Suppressor macrophage treated with lipopolysaccharide for 4 hours (primary cell): ENCODE data around the gene SPN.
"Not testable (repeated sequence)": the region's sequence is repeated elsewhere in the genome, so short reads cannot be mapped to it uniquely, and the experiment has no call there.

Experiments
- DNase-seq: peaks from one replicate; pipeline ENCODE4 v3.0.0-alpha.2; 2020

The SPN gene, protein sequence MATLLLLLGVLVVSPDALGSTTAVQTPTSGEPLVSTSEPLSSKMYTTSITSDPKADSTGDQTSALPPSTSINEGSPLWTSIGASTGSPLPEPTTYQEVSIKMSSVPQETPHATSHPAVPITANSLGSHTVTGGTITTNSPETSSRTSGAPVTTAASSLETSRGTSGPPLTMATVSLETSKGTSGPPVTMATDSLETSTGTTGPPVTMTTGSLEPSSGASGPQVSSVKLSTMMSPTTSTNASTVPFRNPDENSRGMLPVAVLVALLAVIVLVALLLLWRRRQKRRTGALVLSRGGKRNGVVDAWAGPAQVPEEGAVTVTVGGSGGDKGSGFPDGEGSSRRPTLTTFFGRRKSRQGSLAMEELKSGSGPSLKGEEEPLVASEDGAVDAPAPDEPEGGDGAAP

DNA sequence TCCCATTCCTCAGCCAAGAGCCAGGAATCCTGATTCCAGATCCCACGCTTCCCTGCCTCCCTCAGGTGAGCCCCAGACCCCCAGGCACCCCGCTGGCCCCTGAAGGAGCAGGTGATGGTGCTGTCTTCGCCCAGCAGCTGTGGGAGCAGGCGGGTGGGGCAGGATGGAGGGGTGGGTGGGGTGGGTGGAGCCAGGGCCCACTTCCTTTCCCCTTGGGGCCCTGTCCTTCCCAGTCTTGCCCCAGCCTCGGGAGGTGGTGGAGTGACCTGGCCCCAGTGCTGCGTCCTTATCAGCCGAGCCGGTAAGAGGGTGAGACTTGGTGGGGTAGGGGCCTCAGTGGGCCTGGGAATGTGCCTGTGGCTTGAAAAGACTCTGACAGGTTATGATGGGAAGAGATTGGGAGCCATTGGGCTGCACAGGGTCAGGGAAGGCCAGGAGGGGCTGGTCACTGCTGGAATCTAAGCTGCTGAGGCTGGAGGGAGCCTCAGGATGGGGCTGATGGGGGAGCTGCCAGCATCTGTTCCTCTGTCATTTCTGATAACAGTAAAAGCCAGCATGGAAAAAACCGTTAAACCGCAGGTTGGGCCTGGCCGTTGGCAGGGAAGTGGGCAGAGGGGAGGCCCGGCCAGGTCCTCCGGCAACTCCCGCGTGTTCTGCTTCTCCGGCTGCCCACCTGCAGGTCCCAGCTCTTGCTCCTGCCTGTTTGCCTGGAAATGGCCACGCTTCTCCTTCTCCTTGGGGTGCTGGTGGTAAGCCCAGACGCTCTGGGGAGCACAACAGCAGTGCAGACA lies at the start of gene SPN:
Gene SPN, plus strand, starts transcription at position 232 of the 791 bp plus-strand sequence. Its CDS starts 482 bp downstream, at position 714.
- no peak for DNase-seq

DNA sequence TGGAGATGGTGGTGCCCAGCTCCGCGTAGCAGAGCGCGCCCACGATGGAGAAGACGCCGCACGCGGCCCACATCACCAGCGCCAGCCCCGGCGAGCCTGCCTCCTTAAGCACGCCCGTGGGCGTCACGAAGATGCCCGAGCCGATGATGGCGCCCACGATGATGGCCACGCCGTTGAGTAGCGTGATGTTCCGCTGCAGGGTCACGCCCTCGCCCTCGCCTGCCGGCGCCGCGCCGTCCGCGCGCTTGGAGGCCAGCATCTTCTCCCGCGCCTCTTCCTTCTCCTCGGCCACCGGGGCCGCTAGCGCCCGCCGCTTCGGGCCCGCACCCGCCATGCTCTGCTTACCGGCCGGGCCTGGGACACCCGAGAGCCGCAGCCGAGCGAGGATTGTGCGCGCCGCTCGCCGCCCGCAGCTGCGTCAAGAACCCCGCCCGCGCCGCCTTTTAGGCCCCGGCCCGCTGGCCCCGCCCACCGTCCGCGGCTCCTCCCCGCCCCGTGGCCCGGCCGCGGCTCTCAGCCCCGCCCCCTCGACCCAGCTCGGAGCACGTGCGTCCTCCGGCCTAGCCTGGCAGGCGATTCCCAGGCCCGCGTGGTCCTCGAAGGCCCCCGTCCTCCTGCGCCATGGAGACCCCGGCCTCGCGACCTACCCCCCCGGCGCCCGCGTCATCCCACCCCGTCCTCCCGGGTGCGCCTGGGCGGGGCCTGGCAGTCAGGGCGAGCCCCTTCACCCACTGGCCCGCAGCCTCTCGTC lies 49.6 kb upstream of the SPN start:
- peak; percentile 89 for DNase-seq

DNA sequence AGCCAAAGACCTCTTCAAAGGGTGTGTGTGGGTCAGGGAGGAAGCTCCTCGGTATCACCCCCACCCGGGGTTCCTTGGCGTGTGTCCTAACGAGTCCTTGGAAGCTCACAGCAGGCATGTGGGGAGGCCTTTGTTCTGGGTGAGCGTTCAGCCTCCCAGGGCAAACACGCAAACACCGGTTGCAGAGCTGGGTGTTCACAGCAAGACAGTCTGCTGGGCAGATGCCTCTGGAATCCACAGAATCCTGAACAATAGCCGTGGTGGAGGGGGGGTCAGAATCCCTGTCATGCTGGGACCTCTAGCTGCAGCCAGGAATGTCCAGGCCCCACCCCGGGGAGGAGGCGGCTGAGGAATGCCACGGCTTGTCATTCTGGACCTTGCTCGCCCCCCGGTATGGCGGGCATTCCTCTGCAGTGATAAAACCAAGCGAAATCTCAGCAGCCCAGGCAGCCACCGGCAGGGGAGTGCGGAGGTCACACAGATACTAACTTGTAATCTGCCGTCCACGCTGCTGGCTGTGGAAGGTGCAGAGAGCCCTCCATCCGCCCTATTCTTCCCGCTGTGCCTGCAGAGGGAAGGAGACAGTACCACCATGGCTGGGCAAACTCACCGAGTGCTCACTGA lies 48.2 kb upstream of the SPN start:
- not testable (repeated sequence) for DNase-seq

DNA sequence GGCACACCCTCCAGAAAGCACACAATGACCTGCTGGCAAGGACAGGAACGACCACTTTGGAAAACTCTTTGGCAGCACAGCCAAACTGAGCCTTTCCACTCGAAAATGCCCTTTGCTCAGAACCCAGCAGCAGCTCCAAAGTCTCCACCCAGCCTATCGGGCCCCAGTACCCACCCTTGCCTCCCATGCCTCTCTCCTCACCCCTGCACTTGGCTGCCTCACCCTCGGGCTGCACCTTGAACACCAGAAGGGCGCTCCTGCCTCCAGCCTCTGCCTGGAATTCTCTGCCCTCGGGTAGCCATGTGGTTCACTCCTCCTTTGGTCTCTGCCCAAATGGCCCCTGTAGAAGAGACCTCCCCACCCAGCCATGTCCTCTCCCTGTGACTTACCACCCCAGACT lies 46.9 kb upstream of the SPN start:
- DNase-seq: not testable (repeated sequence)

DNA sequence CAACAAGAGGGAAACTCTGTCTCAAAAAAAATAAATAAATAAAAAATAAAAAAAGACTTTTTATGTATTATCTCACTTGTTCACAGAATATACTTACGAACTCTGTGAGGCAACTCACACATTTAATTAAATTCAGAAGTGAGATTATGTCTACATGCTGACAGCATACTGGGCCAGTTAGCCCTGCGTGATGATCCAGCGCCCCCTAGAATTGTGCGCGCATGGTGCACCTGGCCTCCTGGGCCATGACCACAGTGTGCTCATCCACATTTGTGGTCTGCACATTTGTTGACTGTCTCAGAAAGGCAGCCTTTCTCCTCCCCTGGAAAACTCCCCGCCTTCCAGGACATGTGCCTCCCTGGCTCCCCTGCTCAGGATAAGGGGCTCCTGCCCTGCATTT lies 42.5 kb upstream of the SPN start:
- DNase-seq: not testable (repeated sequence)

DNA sequence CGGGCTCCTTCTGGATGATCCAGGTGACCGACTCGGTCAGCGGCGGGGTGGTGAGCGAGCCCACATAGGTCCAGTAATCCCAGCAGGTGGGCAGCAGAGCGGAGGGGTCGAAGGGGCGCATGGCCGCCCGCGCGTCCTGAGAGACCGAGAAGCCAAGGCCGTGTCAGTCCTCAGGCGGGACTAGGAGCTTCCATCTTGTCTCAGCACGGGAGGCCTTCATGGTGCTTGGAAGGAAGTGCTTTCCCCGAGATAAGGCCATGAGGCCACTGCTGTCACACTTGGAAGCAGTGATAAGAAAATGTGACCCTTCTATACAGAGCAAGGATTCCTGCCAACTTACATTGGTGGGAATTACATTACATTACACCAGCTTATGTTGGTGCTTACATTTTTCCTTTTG lies 40.3 kb upstream of the SPN start:
- DNase-seq: not testable (repeated sequence)

DNA sequence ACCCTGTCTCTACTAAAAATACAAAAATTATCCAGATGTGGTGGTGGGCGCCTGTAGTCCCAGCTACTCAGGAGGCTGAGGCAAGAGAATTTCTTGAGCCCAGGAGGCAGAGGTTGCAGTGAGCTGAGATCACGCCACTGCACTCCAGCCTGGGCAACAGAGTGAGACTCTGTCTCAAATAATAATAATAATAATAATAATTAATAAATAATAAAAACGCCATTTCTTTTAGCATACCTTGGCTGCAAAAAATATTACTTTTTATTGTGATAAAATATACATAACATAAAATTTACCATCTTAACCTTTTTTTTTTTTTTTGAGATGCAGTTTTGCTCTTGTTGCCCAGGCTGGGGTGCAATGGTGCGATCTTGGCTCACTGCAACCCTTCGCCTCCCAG lies 39.8 kb upstream of the SPN start:
- not testable (repeated sequence) for DNase-seq

DNA sequence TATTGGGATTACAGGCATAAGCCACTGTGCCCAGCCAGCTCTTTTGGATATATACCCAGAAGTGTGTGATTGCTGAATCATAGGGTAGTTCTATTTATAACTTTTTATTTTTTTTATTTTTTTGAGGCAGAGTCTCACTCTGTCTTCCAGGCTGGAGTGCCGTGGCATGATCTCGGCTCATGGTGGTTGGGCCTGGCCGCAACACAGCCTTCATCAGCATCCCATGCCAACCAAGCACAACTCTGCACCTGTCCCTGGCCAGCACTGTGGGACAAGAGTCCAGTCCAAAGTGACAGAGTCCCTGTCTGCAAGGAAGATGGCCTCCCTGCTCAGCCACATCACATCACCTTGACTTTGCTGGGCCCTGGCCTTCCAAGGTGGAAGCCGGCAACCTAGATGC lies 37.9 kb upstream of the SPN start:
- DNase-seq: not testable (repeated sequence)

DNA sequence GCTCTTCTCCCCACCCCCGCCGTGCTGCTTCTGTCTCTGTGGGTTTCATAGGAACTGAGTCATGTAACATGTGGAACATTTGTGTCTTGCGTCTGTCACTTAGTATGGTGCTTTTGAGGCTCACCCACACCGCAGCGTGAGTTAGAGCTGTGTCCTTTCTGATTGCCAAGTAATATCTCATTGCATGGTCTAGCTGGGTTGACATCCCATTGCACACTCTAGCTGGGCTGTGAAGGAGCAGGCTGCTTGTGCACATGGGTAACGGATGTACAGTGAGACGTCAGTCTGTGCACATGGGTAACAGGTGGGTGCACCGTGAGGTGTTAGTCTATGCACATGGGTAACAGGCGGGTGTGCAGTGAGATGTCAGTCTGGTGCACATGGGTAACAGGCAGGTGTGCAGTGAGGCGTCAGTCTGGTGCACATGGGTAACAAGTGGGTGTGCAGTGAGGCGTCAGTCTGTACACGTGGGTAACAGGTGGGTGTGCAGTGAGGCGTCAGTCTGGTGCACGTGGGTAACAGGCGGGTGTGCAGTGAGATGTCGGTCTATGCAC lies 36.2 kb upstream of the SPN start:
- DNase-seq: peak; percentile 55

DNA sequence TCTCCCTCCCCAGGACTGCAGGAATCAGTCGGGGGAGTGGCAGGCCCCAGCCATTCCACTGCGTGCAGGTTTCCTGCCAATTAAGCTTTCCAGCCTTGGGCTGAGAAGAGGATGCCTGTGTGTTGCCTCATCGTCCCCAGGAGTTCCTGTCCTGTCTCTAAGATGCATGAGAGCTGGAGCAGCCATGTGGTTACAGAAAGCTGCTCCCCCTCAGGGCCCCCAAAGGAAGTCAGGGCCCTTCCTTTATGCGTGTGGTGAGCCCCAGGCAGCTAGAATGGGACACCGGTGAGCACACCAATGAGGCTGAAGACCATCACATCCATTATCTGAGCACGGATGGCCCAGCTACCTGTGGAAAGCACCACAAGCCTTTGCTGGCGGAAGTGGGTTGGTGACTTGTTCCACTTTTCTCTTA lies 35.4 kb upstream of the SPN start:
- DNase-seq: not testable (repeated sequence)

DNA sequence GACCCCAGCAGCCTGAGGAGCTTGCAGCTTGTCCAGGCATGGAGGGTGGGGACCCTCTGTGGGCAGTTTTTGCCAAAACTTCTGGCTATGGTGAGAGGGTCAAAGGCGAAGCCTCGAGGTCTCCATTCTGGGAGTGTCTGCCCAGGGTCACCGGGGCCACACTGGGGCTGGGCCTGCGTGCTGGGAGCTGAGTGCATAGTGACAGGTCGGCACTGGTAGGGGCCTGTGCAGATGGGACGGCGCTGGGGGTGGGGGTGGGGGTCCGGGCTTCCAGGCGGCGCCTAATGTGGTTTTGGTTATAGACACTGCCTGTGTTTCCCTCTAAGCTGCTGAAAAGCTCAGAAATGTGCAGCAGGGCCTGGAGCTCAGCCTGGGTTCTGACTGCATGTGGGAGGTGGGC lies 34.3 kb upstream of the SPN start:
- DNase-seq: not testable (repeated sequence)

DNA sequence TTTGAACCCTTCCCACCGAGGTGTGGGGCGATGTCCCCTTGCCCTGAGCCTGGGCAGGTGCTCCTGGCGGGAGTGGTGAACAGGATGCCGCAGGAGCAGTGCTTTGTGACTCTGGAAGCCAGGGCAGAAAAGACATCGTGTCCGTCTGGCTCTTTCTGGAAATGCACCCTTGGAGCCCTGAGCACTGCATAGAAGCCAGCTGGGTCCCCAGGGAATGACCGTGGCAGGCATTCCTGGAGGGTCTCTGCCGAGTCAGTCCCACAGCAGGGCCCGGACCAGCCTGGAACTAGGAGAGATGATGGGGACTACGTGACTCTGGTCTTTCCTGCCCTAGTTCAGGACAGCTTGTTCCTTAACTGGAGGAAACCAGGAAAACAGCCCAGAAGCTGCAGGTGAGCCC lies 33.7 kb upstream of the SPN start:
- not testable (repeated sequence) for DNase-seq

DNA sequence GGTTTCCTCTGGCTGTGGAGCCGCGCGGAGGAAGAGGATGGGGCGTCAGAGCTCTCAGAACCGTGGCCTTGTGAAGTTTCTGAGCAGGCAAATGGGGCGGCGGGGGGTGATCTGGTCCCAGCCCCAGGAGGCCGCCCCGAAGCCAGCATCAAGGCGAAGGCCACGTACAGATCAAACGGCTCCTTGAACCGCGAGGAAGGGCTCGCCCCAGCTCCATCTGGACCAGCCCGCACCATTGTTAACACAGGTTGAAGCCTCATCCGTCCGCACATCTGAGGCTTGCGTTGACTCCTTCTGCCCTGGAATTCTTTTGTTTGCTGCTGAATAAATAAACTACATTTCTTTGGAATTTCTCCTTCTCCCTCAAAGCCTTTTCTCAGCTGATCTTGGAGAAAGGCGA lies 31.4 kb upstream of the SPN start:
- DNase-seq: not testable (repeated sequence)

DNA sequence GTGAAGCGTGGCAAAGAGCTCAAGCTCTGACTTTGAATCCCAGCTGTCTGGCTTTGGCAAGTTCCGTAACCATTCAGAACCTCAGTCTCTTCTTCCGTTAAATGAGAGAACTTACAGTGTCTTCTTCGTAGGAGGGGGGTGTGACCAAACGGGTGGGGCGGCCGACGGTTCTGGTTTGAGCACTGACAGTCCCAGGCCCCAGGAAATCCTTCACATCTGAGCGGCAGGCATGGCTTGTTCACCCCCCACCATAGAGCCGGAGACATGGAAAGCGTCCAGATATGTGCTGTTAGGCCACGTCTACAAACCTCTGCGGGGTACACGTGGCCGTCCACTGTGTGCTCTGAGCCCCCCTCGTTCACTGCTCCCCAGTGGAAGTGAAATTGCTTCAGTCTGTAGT lies 27.1 kb upstream of the SPN start:
- not testable (repeated sequence) for DNase-seq

DNA sequence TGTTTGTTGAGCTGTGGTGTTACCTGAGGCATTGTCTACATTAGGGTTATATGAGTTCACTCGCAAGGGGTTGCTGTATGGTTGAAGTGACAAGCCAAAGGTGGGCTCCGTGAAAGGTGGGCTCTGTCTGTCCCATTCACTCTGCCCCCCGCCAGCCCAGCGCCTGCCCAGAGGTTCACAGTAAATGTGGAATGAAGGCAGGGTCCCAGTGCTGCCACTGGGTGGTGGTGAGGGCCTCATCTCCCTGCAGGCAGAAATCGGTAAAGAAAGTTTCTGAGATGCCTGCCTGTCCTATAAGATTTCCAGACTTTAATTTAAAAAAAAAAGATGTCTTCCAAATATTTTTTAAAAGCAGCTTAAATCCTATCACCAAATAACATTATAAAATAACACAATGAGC lies 26.7 kb upstream of the SPN start:
- not testable (repeated sequence) for DNase-seq

DNA sequence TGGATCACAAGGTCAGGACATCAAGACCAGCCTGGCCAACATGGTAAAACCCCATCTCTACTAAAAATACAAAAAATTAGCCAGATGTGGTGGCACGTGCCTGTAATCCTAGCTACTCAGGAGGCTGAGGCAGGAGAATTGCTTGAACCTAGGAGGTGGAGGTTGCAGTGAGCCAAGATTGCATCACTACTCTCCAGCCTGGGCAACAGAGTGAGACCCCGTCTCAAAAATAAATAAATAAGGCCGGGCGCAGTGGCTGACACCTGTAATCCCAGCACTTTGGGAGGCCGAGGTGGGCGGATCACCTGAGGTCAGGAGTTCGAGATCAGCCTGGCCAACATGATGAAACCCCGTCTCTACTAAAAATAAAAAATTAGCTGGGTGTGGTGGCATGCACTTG lies 24.3 kb upstream of the SPN start:
- not testable (repeated sequence) for DNase-seq

DNA sequence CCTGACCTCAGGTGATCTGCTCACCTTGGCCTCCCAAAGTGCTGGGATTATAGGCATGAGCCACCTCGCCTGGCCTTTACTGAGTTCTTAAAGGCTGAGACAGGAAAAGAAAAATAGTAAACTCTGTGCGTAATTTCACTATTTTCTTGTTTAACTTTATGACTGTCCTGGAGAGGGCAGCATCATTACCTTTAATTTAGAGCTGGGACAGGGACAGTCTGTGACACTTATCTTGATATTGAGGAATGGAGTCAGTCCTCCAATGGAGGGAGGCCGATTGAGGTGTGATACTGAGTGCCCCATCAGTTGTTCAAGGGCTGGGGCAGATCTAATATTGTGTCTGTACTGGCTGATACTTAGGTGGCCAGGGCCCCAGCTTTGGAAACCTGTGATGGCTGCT lies 21.5 kb upstream of the SPN start:
- DNase-seq: peak; percentile 25

DNA sequence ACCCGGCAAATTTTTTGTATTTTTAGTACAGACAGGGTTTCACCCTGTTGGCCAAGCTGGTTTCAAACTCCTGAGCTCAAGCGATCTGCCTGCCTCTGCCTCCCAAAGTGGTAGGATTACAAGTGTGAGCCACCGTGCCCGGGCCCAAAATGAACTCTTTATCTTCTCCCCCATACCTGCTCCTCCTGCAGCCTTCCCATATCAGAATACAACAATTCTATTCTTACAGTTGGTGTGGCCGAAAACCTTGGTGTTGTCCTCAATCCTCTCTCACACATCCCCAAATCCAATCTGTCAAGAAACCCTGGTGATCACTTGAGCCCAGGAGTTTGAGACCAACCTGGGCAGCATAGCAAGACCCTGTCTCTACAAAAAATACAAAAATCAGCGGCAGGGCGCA lies 19.5 kb upstream of the SPN start:
- DNase-seq: no peak

DNA sequence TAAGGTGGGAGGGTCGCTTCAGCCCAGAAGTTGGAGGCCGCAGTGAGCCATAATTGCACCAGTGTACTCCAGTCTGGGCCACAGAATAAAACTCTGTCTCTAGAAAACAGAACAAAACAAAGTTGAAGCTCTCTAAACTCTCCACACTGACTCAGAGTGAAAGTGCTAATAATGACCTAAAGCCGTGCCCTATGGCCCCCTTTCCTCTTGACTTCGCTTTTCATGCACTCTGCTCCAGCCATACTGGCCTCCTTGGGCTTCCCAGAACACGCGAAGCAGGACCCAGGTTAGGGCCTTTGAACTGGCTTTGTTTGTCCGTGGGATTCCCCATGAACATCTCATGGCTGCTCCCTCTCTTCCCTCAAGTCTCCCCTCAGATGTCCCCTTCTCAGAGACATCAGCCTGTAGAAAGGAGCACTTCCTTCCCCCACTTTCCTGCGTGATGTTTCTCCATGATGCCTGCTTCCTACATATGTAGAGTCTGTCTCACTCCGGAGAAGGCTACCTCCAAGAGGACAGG lies 18.6 kb upstream of the SPN start:
- DNase-seq: peak; percentile 82

DNA sequence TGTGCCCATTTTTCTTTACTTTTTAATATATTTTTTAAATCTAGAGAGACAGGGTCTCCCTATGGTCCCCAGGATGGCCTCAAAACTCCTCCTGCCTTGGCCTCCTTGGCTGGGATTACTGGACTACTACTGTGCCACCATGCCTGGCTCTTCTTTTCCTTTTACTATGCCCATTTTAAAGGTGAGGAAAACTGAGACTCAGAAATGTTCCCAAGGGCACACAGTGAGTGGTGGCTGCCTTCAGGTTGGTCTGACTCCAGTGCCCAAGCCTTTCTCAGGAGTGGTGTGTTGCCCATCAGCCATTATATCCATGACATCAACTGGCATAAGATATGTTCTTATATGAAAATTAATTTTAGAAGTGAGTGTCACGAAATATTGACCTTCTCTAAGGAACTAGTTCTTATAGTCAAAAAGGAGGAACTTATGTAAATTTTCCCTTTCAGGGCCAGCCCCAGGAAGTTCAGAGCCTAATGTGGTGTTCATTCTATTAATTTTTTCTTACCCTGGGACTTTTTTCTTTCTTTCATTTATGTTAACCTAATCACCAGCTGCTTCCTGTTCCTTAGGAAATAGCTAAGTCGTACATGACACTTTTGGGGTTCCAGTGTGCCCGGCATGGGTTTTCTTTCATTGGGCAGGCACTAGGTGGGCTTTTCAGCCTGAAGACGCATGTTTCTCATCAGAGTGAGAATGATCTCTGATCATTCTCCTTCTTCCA lies 17.9 kb upstream of the SPN start:
- DNase-seq: peak; percentile 80

DNA sequence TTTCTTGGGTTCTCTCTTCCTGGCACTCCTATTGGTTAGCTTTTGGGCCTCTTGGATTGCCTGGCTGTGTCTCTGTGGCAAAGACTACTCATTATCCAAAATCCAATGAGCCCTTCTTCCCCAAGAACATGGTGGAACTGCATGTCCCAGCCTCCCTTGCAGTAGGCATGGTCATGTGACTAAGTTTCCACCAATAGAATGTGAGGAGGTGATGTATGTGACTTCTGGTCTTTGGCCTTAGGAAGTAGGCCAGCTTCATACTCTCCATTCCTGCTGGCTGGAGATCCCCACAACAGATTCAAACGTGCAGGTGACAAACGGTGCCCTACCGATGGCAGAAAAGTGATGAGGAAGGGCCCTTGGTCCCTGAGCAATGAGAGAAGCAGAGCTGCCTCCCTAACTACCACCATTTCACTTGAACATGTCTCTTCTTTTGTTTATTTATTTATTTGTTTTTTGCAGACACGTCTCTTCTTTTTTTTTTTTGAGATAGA lies 17.3 kb upstream of the SPN start:
- peak; percentile 51 for DNase-seq
